Ishikawa (cell line): Measurements from ENCODE around the gene PPP1R17.

Source experiments
- CEBPB ChIP-seq: IDR thresholded peaks from 2 replicates; pipeline ENCODE4 v1.6.1; 2012
- CREB1 ChIP-seq: IDR thresholded peaks from 2 replicates; pipeline ENCODE4 v1.6.1; 2012; ENCODE audit warnings: low read depth
- EGR1 ChIP-seq: IDR thresholded peaks from 2 replicates; pipeline ENCODE4 v1.6.1; 2012
- EP300 ChIP-seq: IDR thresholded peaks from 2 replicates; pipeline ENCODE4 v1.6.1; 2012; ENCODE audit warnings: borderline replicate concordance
- FOXM1 ChIP-seq: IDR thresholded peaks from 2 replicates; pipeline ENCODE4 v1.6.1; 2012; ENCODE audit warnings: low read depth, borderline replicate concordance
- MAX ChIP-seq: IDR thresholded peaks from 2 replicates; pipeline ENCODE4 v1.6.1; 2012
- NFIC ChIP-seq: IDR thresholded peaks from 2 replicates; pipeline ENCODE4 v1.6.1; 2012
- RAD21 ChIP-seq: IDR thresholded peaks from 2 replicates; pipeline ENCODE4 v1.6.1; 2012; ENCODE audit warnings: low read depth
- REST ChIP-seq: IDR thresholded peaks from 2 replicates; pipeline ENCODE4 v1.6.1; 2012; ENCODE audit warnings: low read depth, mild to moderate bottlenecking
- TAF1 ChIP-seq: IDR thresholded peaks from 2 replicates; pipeline ENCODE4 v1.6.1; 2012; ENCODE audit warnings: low read depth, mild to moderate bottlenecking
- TCF12 ChIP-seq: IDR thresholded peaks from 2 replicates; pipeline ENCODE4 v1.6.1; 2012; ENCODE audit warnings: low read depth
- TEAD4 ChIP-seq: IDR thresholded peaks from 2 replicates; pipeline ENCODE4 v1.6.1; 2012
- USF1 ChIP-seq: IDR thresholded peaks from 2 replicates; pipeline ENCODE4 v1.6.1; 2012
- YY1 ChIP-seq: IDR thresholded peaks from 2 replicates; pipeline ENCODE4 v1.6.1; 2012; ENCODE audit warnings: low read depth
- ZBTB7A ChIP-seq: IDR thresholded peaks from 2 replicates; pipeline ENCODE4 v1.6.1; 2012; ENCODE audit warnings: low read depth

Gene PPP1R17

GRCh38 chr7:31683445-31684225, 3.4 kb upstream of the PPP1R17 start:
- TF ChIP-seq TAF1 (no peak), YY1 (no peak), CEBPB (no peak), EGR1 (no peak), TCF12 (no peak), USF1 (no peak), FOXM1 (no peak), CREB1 (no peak), TEAD4 (no peak), RAD21 (no peak), MAX (no peak), EP300 (no peak)

GRCh38 chr7:31688372-31688771, 1.4 kb downstream of the PPP1R17 start:
- TF ChIP-seq EGR1 (no peak), RAD21 (no peak), TCF12 (no peak)

GRCh38 chr7:31688996-31689395, 2.0 kb downstream of the PPP1R17 start:
- TF ChIP-seq YY1: no peak
- no peak for TF ChIP-seq TEAD4
- no peak for TF ChIP-seq ZBTB7A
- TF ChIP-seq FOXM1: no peak
- TF ChIP-seq REST: no peak
- no peak for TF ChIP-seq USF1
- TF ChIP-seq TCF12: no peak
- TF ChIP-seq RAD21: no peak

GRCh38 chr7:31690935-31691334, 3.9 kb downstream of the PPP1R17 start:
- TF ChIP-seq CEBPB (no peak), EP300 (no peak), TEAD4 (no peak), MAX (no peak), NFIC (no peak), RAD21 (no peak), REST (no peak), TCF12 (no peak), USF1 (no peak), TAF1 (no peak), EGR1 (no peak), CREB1 (no peak), FOXM1 (no peak), YY1 (no peak)

- TF ChIP-seq CREB1 (no peak), NFIC (no peak), TEAD4 (no peak), YY1 (no peak), TCF12 (no peak), EGR1 (no peak), FOXM1 (no peak), CEBPB (no peak), TAF1 (no peak), EP300 (no peak), MAX (no peak), REST (no peak), ZBTB7A (no peak), RAD21 (no peak), USF1 (no peak)
Observed at GRCh38 chr7:31692451-31692850, 5.4 kb downstream of the PPP1R17 start.
